HG02943 (cell line): ENCODE measurements around the gene RAD23B.
"Not testable (repeated sequence)": the region's sequence is repeated elsewhere in the genome, so short reads cannot be mapped to it uniquely, and the experiment has no call there.

Experiments used
- ATAC-seq: cut with Tn5 transposase; IDR thresholded peaks from one replicate; pipeline ENCODE4 v1.9.1; 2021; ENCODE audit warnings: mild to moderate bottlenecking, low read depth, moderate library complexity; ENCODE audit not compliant: unreplicated experiment

Gene RAD23B

GRCh38 chr9:107282759-107283622 lies at the start of gene RAD23B:
Gene RAD23B (plus strand): TSS chr9:107283279. CDS start chr9:107283630, 351 bp downstream.
- ATAC-seq = peak; percentile 76

GRCh38 chr9:107235765-107236442 lies 47.2 kb upstream of the RAD23B start:
- ATAC-seq = no peak

GRCh38 chr9:107237873-107238272 lies 45.2 kb upstream of the RAD23B start:
- ATAC-seq = no peak

GRCh38 chr9:107239474-107239873 lies 43.6 kb upstream of the RAD23B start:
- no peak for ATAC-seq

GRCh38 chr9:107240260-107240659 lies 42.8 kb upstream of the RAD23B start:
- no peak for ATAC-seq

- no peak for ATAC-seq
Observed at GRCh38 chr9:107242073-107243030, 40.7 kb upstream of the RAD23B start.

GRCh38 chr9:107243742-107244141 lies 39.3 kb upstream of the RAD23B start:
- no peak for ATAC-seq

GRCh38 chr9:107246259-107247254 lies 36.5 kb upstream of the RAD23B start:
- no peak for ATAC-seq

- ATAC-seq = no peak
Observed at GRCh38 chr9:107248714-107249113, 34.4 kb upstream of the RAD23B start.

GRCh38 chr9:107249131-107249533 lies 33.9 kb upstream of the RAD23B start:
- no peak for ATAC-seq

GRCh38 chr9:107249665-107250285 lies 33.3 kb upstream of the RAD23B start:
- no peak for ATAC-seq

GRCh38 chr9:107251756-107252322 lies 31.2 kb upstream of the RAD23B start:
- no peak for ATAC-seq

- ATAC-seq = no peak
Observed at GRCh38 chr9:107258919-107259318, 24.2 kb upstream of the RAD23B start.

GRCh38 chr9:107259751-107260313 lies 23.2 kb upstream of the RAD23B start:
- ATAC-seq = not testable (repeated sequence)

- peak; percentile 100 for ATAC-seq
Observed at GRCh38 chr9:107260437-107261081, 22.5 kb upstream of the RAD23B start.

GRCh38 chr9:107261106-107261505 lies 22.0 kb upstream of the RAD23B start:
- ATAC-seq = peak; percentile 31

GRCh38 chr9:107263289-107263688 lies 19.8 kb upstream of the RAD23B start:
- no peak for ATAC-seq
